AG20443 (cell line): ENCODE data around the gene PRDM2.
A peak's percentile ranks its signal among the peaks of the same experiment; 100 is the strongest.

ENCODE experiments used
- DNase-seq: peaks from one replicate; pipeline ENCODE4 v3.0.0; 2012; ENCODE audit warnings: low spot score, mixed read lengths

Gene PRDM2

GRCh38 chr1:13733711-13734110 lies 33.7 kb downstream of the PRDM2 start:
- DNase-seq: peak; percentile 33

GRCh38 chr1:13735168-13735930 lies 35.4 kb downstream of the PRDM2 start:
- no peak for DNase-seq

- no peak for DNase-seq
Measured at GRCh38 chr1:13737398-13737797, 37.4 kb downstream of the PRDM2 start.

- no peak for DNase-seq
Measured at GRCh38 chr1:13746342-13746741, 46.4 kb downstream of the PRDM2 start.

GRCh38 chr1:13748610-13749505 lies 48.9 kb downstream of the PRDM2 start:
- DNase-seq: peak; percentile 98

GRCh38 chr1:13749543-13750341 lies 49.8 kb downstream of the PRDM2 start:
- peak; percentile 78 for DNase-seq

- no peak for DNase-seq
Measured at GRCh38 chr1:13751458-13751871, 51.5 kb downstream of the PRDM2 start.

GRCh38 chr1:13751985-13752384 lies 52.0 kb downstream of the PRDM2 start:
- no peak for DNase-seq

GRCh38 chr1:13752852-13753251 lies 52.9 kb downstream of the PRDM2 start:
- DNase-seq: no peak

- DNase-seq: no peak
Measured at GRCh38 chr1:13753636-13754402, 53.8 kb downstream of the PRDM2 start.

GRCh38 chr1:13754510-13755103 lies 54.6 kb downstream of the PRDM2 start:
- DNase-seq: peak; percentile 54

GRCh38 chr1:13756557-13757315 lies 56.7 kb downstream of the PRDM2 start:
- DNase-seq: no peak

GRCh38 chr1:13757693-13758092 lies 57.7 kb downstream of the PRDM2 start:
- no peak for DNase-seq

- DNase-seq: no peak
Measured at GRCh38 chr1:13759072-13759471, 59.1 kb downstream of the PRDM2 start.

- DNase-seq: no peak
Measured at GRCh38 chr1:13760340-13760739, 60.4 kb downstream of the PRDM2 start.

GRCh38 chr1:13760921-13761320 lies 60.9 kb downstream of the PRDM2 start:
- DNase-seq: no peak

GRCh38 chr1:13761883-13762282 lies 61.9 kb downstream of the PRDM2 start:
- no peak for DNase-seq

GRCh38 chr1:13762642-13763041 lies 62.7 kb downstream of the PRDM2 start:
- no peak for DNase-seq

- DNase-seq: no peak
Measured at GRCh38 chr1:13763222-13763621, 63.2 kb downstream of the PRDM2 start.

GRCh38 chr1:13763991-13764390 lies 64.0 kb downstream of the PRDM2 start:
- no peak for DNase-seq
